Skeletal muscle tissue (tissue), 4 donors: Measurements from ENCODE around the gene FFAR3. TPM values are rescaled to one million over a fixed set of nuclear protein-coding genes. Genes with fewer than 3 reads are reported as not detected.
"Not testable (repeated sequence)": the region's sequence is repeated elsewhere in the genome, so short reads cannot be mapped to it uniquely, and the experiment has no call there.

Experiments
- H3K27ac ChIP-seq: one replicate; pipeline ENCODE4 v1.7.0; 2013; ENCODE audit warnings: mild to moderate bottlenecking, low read depth, low read length, inconsistent platforms
- H3K27me3 ChIP-seq, 3 donors: one replicate each; pipeline ENCODE4 v1.7.0; 2013; ENCODE audit warnings: low read length in 3 of 3; ENCODE audit not compliant: control insufficient read depth in 3 of 3, insufficient read depth in 3 of 3
- H3K36me3 ChIP-seq, 3 donors: one replicate each; pipeline ENCODE4 v1.7.0; 2013; ENCODE audit warnings: low read length in 3 of 3; ENCODE audit not compliant: control insufficient read depth in 3 of 3, insufficient read depth in 3 of 3
- H3K4me1 ChIP-seq, 3 donors: one replicate each; pipeline ENCODE4 v1.7.0; 2013; ENCODE audit warnings: low read length in 3 of 3, mild to moderate bottlenecking in 3 of 3; ENCODE audit not compliant: control insufficient read depth in 3 of 3, insufficient read depth in 3 of 3
- H3K4me3 ChIP-seq, 3 donors: one replicate each; pipeline ENCODE4 v1.7.0; 2013; ENCODE audit warnings: low read length in 3 of 3
- H3K9ac ChIP-seq, 3 donors: one replicate each; pipeline ENCODE4 v1.7.0; 2013; ENCODE audit warnings: low read length in 3 of 3, mild to moderate bottlenecking in 3 of 3, moderate library complexity in 2 of 3, low read depth in 1 of 3
- H3K9me3 ChIP-seq, 3 donors: one replicate each; pipeline ENCODE4 v1.7.0; 2013; ENCODE audit warnings: low read length in 3 of 3; ENCODE audit not compliant: control insufficient read depth in 3 of 3
- total RNA-seq: library from RNA; depleted of rRNA; stranded (reverse); fragments of >200 nt; gene quantifications from one replicate; pipeline ENCODE4 v1.2.3, GENCODE V29; 2014
- donor health status: Osteomylitis.

FFAR3 gene
- total RNA-seq, 1 donor from 2014 or later, result not detected

- peaks cover 12 to 42% (median 40%) of the 10 kb centered on the region in 3 donors for H3K27me3 ChIP-seq
- H3K36me3 ChIP-seq, result no peaks in the 10 kb centered on the region
- no peak overlapping the region for H3K27ac ChIP-seq
- no peak overlapping the region for H3K9ac ChIP-seq
- peaks cover 0 to 3% (median 0%) of the 10 kb centered on the region in 3 donors for H3K4me1 ChIP-seq
- H3K4me3 ChIP-seq, result no peak overlapping the region
- no peaks in the 10 kb centered on the region for H3K9me3 ChIP-seq
Observed at GRCh38 chr19:35349614-35350521, 8.4 kb upstream of the FFAR3 start.

- Histone ChIP-seq H3K27me3 (peaks cover 9 to 44% (median 38%) of the 10 kb centered on the region in 3 donors), H3K4me3 (no peak overlapping the region), H3K4me1 (peaks cover 0 to 3% (median 0%) of the 10 kb centered on the region in 3 donors)
Observed at GRCh38 chr19:35350591-35350990, 7.7 kb upstream of the FFAR3 start.

GRCh38 chr19:35351411-35352176 lies 6.7 kb upstream of the FFAR3 start:
- H3K4me1 ChIP-seq, result peaks cover 0 to 3% (median 0%) of the 10 kb centered on the region in 3 donors
- no peak overlapping the region for H3K27ac ChIP-seq
- no peaks in the 10 kb centered on the region for H3K36me3 ChIP-seq
- no peak overlapping the region for H3K4me3 ChIP-seq
- H3K27me3 ChIP-seq, result peaks cover 7 to 34% (median 30%) of the 10 kb centered on the region in 3 donors
- no peaks in the 10 kb centered on the region for H3K9me3 ChIP-seq
- no peak overlapping the region for H3K9ac ChIP-seq

More at GRCh38 chr19:35350591-35350990, 7.7 kb upstream of the FFAR3 start:
- no peak overlapping the region for H3K27ac ChIP-seq
- no peaks in the 10 kb centered on the region for H3K36me3 ChIP-seq
- H3K9ac ChIP-seq, result no peak overlapping the region
- H3K9me3 ChIP-seq, result no peaks in the 10 kb centered on the region

GRCh38 chr19:35352177-35352447 lies 6.1 kb upstream of the FFAR3 start:
- Histone ChIP-seq H3K27ac (no peak overlapping the region), H3K36me3 (no peaks in the 10 kb centered on the region), H3K27me3 (peaks cover 7 to 30% (median 30%) of the 10 kb centered on the region in 3 donors)

GRCh38 chr19:35352448-35353304 lies 5.6 kb upstream of the FFAR3 start:
- Histone ChIP-seq H3K36me3 (no peaks in the 10 kb centered on the region), H3K27ac (no peak overlapping the region), H3K9ac (no peak overlapping the region), H3K9me3 (no peaks in the 10 kb centered on the region), H3K4me1 (peaks cover 0 to 3% (median 0%) of the 10 kb centered on the region in 3 donors), H3K4me3 (no peak overlapping the region), H3K27me3 (peaks cover 7 to 30% (median 30%) of the 10 kb centered on the region in 3 donors)

More at GRCh38 chr19:35352177-35352447, 6.1 kb upstream of the FFAR3 start:
- no peak overlapping the region for H3K4me3 ChIP-seq
- no peak overlapping the region for H3K9ac ChIP-seq
- H3K9me3 ChIP-seq, result no peaks in the 10 kb centered on the region
- peaks cover 0 to 3% (median 0%) of the 10 kb centered on the region in 3 donors for H3K4me1 ChIP-seq

- peaks cover 7 to 29% (median 28%) of the 10 kb centered on the region in 3 donors for H3K27me3 ChIP-seq
- no peak overlapping the region for H3K9ac ChIP-seq
Observed at GRCh38 chr19:35353635-35354034, 4.6 kb upstream of the FFAR3 start.

GRCh38 chr19:35354898-35355297 lies 3.4 kb upstream of the FFAR3 start:
- Histone ChIP-seq H3K9me3 (no peaks in the 10 kb centered on the region), H3K36me3 (no peaks in the 10 kb centered on the region), H3K27me3 (peaks cover 4 to 25% (median 23%) of the 10 kb centered on the region in 3 donors), H3K4me1 (peaks cover 0 to 3% (median 2%) of the 10 kb centered on the region in 3 donors), H3K9ac (no peak overlapping the region), H3K27ac (no peak overlapping the region), H3K4me3 (no peak overlapping the region)

More at GRCh38 chr19:35353635-35354034, 4.6 kb upstream of the FFAR3 start:
- Histone ChIP-seq H3K27ac (no peak overlapping the region), H3K36me3 (no peaks in the 10 kb centered on the region), H3K4me3 (no peak overlapping the region), H3K4me1 (peaks cover 0 to 3% (median 2%) of the 10 kb centered on the region in 3 donors), H3K9me3 (no peaks in the 10 kb centered on the region)

- no peak overlapping the region for H3K4me3 ChIP-seq
- peaks cover 4 to 23% (median 19%) of the 10 kb centered on the region in 3 donors for H3K27me3 ChIP-seq
- peaks cover 0 to 3% (median 2%) of the 10 kb centered on the region in 3 donors for H3K4me1 ChIP-seq
- no peaks in the 10 kb centered on the region for H3K9me3 ChIP-seq
- H3K27ac ChIP-seq, result no peak overlapping the region
- H3K36me3 ChIP-seq, result no peaks in the 10 kb centered on the region
- H3K9ac ChIP-seq, result no peak overlapping the region
Observed at GRCh38 chr19:35355791-35356460, 2.3 kb upstream of the FFAR3 start.

- not testable (repeated sequence) for H3K27me3 ChIP-seq, H3K4me1 ChIP-seq, H3K9ac ChIP-seq, H3K9me3 ChIP-seq, H3K27ac ChIP-seq, H3K4me3 ChIP-seq, H3K36me3 ChIP-seq
Observed at GRCh38 chr19:35358834-35359233, 574 bp downstream of the FFAR3 start.
